ENCODE results near the gene SLC25A21.
"Not testable (repeated sequence)": the region's sequence is repeated elsewhere in the genome, so short reads cannot be mapped to it uniquely, and the experiment has no call there.

SLC25A21 gene

DNA sequence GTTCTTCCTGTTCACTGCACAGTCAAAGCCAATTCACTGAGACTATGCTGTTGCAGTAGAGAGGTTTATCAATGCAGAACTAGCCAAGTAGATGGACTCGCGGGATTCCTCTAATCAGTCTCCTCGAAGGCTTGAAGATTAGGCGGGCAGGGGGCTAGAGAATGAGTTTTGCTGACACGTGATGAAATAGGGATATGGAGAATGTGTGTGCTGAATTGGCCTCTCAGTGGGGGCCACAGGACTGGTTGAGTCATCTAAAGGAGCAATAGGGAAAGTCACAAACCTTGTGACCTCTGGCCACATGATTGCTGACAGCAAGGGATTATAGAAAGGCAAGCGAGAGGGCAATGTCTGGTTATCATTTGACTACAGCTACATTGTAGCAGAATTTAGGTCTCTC is 38.0 kb upstream of the SLC25A21 start:
- Histone ChIP-seq H3K27ac (ENCODE audit: low read depth, low read length) (no peak overlapping the region), H3K4me2 (ENCODE audit: low read length) (no peak overlapping the region)

GRCh38 chr14:37209617-37210016 is 37.2 kb upstream of the SLC25A21 start:
- H2AFZ ChIP-seq (ENCODE audit: insufficient read depth, low read length, poor library complexity); H2AK5ac ChIP-seq (ENCODE audit: low read length); H3K14ac ChIP-seq (ENCODE audit: low read length); H4K8ac ChIP-seq (ENCODE audit: low read depth, low read length); H3K79me2 ChIP-seq (ENCODE audit: control insufficient read depth, insufficient read depth, low read length, poor library complexity); H2BK120ac ChIP-seq (ENCODE audit: insufficient read depth, low read length, poor library complexity); DNase-seq; H4K12ac ChIP-seq (ENCODE audit: low read depth, low read length); H3K4ac ChIP-seq (ENCODE audit: low read depth, low read length); H3K36me3 ChIP-seq (ENCODE audit: control insufficient read depth in 1 of 2, insufficient read depth in 2 of 2, low read length in 2 of 2); H2BK12ac ChIP-seq (ENCODE audit: low read length); H3K27me3 ChIP-seq (ENCODE audit: insufficient read depth, low read length); H3K18ac ChIP-seq (ENCODE audit: low read length); H4K91ac ChIP-seq (ENCODE audit: low read depth, low read length); H3K4me3 ChIP-seq (ENCODE audit: low read depth, low read length); H3K4me1 ChIP-seq (ENCODE audit: control insufficient read depth in 1 of 2, insufficient read depth in 2 of 2, low read length in 2 of 2); H3K9me3 ChIP-seq (ENCODE audit: insufficient read depth, low read depth, low read length); H3K9ac ChIP-seq (ENCODE audit: low read length); H2BK5ac ChIP-seq (ENCODE audit: low read depth, low read length, poor library complexity); H3K4me2 ChIP-seq (ENCODE audit: low read length); H3K27ac ChIP-seq (ENCODE audit: low read depth, low read length); H3K79me1 ChIP-seq (ENCODE audit: low read length); H3K23ac ChIP-seq (ENCODE audit: low read length): not testable (repeated sequence)
- WGBS (ENCODE audit: extremely low coverage, insufficient coverage, insufficient read length) = no CpG with 5 or more reads among the region's 2 CpGs

More for the DNA sequence above, 38.0 kb upstream of the SLC25A21 start:
- no peak for DNase-seq
- no peak overlapping the region for H2AFZ ChIP-seq (ENCODE audit: insufficient read depth, low read length, poor library complexity)
- no peak overlapping the region for H4K91ac ChIP-seq (ENCODE audit: low read depth, low read length)
- H2BK5ac ChIP-seq (ENCODE audit: low read depth, low read length, poor library complexity) = no peak overlapping the region
- WGBS (ENCODE audit: extremely low coverage, insufficient coverage, insufficient read length) = no CpG with 5 or more reads among the region's 6 CpGs
- H3K36me3 ChIP-seq (ENCODE audit: control insufficient read depth in 1 of 2, insufficient read depth in 2 of 2, low read length in 2 of 2) = peaks cover 0 to 4% of the 10 kb centered on the region in 2 experiments
- H2BK120ac ChIP-seq (ENCODE audit: insufficient read depth, low read length, poor library complexity) = no peak overlapping the region
- H3K79me2 ChIP-seq (ENCODE audit: control insufficient read depth, insufficient read depth, low read length, poor library complexity) = no peaks in the 10 kb centered on the region
- H4K12ac ChIP-seq (ENCODE audit: low read depth, low read length) = no peak overlapping the region
- H3K23ac ChIP-seq (ENCODE audit: low read length) = no peak overlapping the region
- no peak overlapping the region for H4K8ac ChIP-seq (ENCODE audit: low read depth, low read length)
- peaks cover 6% of the 10 kb centered on the region for H3K9me3 ChIP-seq (ENCODE audit: insufficient read depth, low read depth, low read length)
- no peaks in the 10 kb centered on the region for H3K27me3 ChIP-seq (ENCODE audit: insufficient read depth, low read length)
- H3K79me1 ChIP-seq (ENCODE audit: low read length) = no peaks in the 10 kb centered on the region
- no peak overlapping the region for H3K14ac ChIP-seq (ENCODE audit: low read length)
- no peaks in the 10 kb centered on the region for H3K4me1 ChIP-seq (ENCODE audit: control insufficient read depth in 1 of 2, insufficient read depth in 2 of 2, low read length in 2 of 2)
- no peak overlapping the region for H2AK5ac ChIP-seq (ENCODE audit: low read length)
- H3K9ac ChIP-seq (ENCODE audit: low read length) = no peak overlapping the region
- H3K4me3 ChIP-seq (ENCODE audit: low read depth, low read length) = no peak overlapping the region
- no peak overlapping the region for H2BK12ac ChIP-seq (ENCODE audit: low read length)
- no peak overlapping the region for H3K18ac ChIP-seq (ENCODE audit: low read length)
- no peak overlapping the region for H3K4ac ChIP-seq (ENCODE audit: low read depth, low read length)

DNA sequence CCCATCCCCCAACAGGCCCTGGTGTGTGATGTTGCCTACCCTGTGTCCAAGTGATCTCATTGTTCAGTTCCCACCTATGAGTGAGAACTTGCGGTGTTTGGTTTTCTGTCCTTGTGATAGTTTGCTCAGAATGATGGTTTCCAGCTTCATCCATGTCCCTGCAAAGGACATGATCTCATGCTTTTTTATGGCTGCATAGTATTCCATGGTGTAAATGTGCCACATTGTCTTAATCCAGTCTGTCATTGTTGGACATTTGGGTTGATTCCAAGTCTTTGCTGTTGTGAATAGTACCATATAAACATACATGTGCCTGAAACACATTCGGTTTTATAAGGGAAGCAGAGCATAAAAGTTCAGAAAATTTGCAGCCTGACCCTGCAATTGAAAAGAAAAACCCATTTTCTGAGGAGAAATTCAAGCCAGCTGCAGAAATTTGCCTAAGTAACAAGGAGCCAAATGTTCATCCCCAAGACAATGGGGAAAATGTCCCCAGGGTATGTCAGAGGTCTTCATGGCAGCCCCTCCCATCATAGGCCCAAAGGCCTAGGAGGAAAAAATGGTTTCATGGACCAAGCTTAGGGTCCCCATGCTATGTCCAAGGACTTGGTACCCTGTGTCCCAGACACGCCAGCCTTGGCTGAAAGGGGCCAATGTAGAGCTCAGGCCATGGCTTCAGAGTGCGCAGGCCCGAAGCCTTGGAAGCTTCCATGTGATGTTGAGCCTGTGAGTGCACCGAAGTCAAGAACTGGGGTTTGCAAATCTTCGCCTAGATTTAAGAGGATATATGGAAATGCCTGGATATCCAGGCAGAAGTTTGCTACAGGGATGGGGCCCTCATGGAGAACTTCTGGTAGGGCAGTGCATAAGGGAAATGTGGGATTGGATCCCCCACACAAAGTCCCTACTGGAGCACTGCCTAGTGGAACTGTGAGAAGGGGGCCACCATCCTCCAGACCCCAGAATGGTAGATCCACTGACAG is 33.5 kb upstream of the SLC25A21 start:
- no CpG with 5 or more reads among the region's 7 CpGs for WGBS (ENCODE audit: extremely low coverage, insufficient coverage, insufficient read length)
- not testable (repeated sequence) for H3K4me2 ChIP-seq (ENCODE audit: low read length); H3K14ac ChIP-seq (ENCODE audit: low read length); DNase-seq; H3K23ac ChIP-seq (ENCODE audit: low read length); H3K36me3 ChIP-seq (ENCODE audit: control insufficient read depth in 1 of 2, insufficient read depth in 2 of 2, low read length in 2 of 2); H3K4me3 ChIP-seq (ENCODE audit: low read depth, low read length); H3K79me1 ChIP-seq (ENCODE audit: low read length); H3K27me3 ChIP-seq (ENCODE audit: insufficient read depth, low read length); H3K9me3 ChIP-seq (ENCODE audit: insufficient read depth, low read depth, low read length); H2AFZ ChIP-seq (ENCODE audit: insufficient read depth, low read length, poor library complexity); H4K8ac ChIP-seq (ENCODE audit: low read depth, low read length); H2BK12ac ChIP-seq (ENCODE audit: low read length); H3K79me2 ChIP-seq (ENCODE audit: control insufficient read depth, insufficient read depth, low read length, poor library complexity); H3K4me1 ChIP-seq (ENCODE audit: control insufficient read depth in 1 of 2, insufficient read depth in 2 of 2, low read length in 2 of 2); H2BK120ac ChIP-seq (ENCODE audit: insufficient read depth, low read length, poor library complexity); H3K9ac ChIP-seq (ENCODE audit: low read length); H2AK5ac ChIP-seq (ENCODE audit: low read length); H3K27ac ChIP-seq (ENCODE audit: low read depth, low read length); H3K18ac ChIP-seq (ENCODE audit: low read length); H3K4ac ChIP-seq (ENCODE audit: low read depth, low read length); H4K12ac ChIP-seq (ENCODE audit: low read depth, low read length); H4K91ac ChIP-seq (ENCODE audit: low read depth, low read length); H2BK5ac ChIP-seq (ENCODE audit: low read depth, low read length, poor library complexity)

GRCh38 chr14:37203423-37203822 is 31.0 kb upstream of the SLC25A21 start:
- Histone ChIP-seq H3K14ac (ENCODE audit: low read length) (no peak overlapping the region), H3K9me3 (ENCODE audit: insufficient read depth, low read depth, low read length) (peaks cover 6% of the 10 kb centered on the region), H2BK5ac (ENCODE audit: low read depth, low read length, poor library complexity) (no peak overlapping the region), H3K27me3 (ENCODE audit: insufficient read depth, low read length) (no peaks in the 10 kb centered on the region), H2AFZ (ENCODE audit: insufficient read depth, low read length, poor library complexity) (no peak overlapping the region), H2AK5ac (ENCODE audit: low read length) (no peak overlapping the region), H3K36me3 (ENCODE audit: control insufficient read depth in 1 of 2, insufficient read depth in 2 of 2, low read length in 2 of 2) (peaks cover 0 to 4% of the 10 kb centered on the region in 2 experiments), H3K4me2 (ENCODE audit: low read length) (no peak overlapping the region), H3K4ac (ENCODE audit: low read depth, low read length) (no peak overlapping the region), H2BK120ac (ENCODE audit: insufficient read depth, low read length, poor library complexity) (no peak overlapping the region), H3K79me2 (ENCODE audit: control insufficient read depth, insufficient read depth, low read length, poor library complexity) (no peaks in the 10 kb centered on the region), H3K9ac (ENCODE audit: low read length) (no peak overlapping the region), H3K4me3 (ENCODE audit: low read depth, low read length) (no peak overlapping the region), H3K79me1 (ENCODE audit: low read length) (no peaks in the 10 kb centered on the region), H3K23ac (ENCODE audit: low read length) (no peak overlapping the region), H4K12ac (ENCODE audit: low read depth, low read length) (no peak overlapping the region), H4K91ac (ENCODE audit: low read depth, low read length) (no peak overlapping the region), H2BK12ac (ENCODE audit: low read length) (no peak overlapping the region), H4K8ac (ENCODE audit: low read depth, low read length) (no peak overlapping the region), H3K27ac (ENCODE audit: low read depth, low read length) (no peak overlapping the region), H3K4me1 (ENCODE audit: control insufficient read depth in 1 of 2, insufficient read depth in 2 of 2, low read length in 2 of 2) (no peaks in the 10 kb centered on the region), H3K18ac (ENCODE audit: low read length) (no peak overlapping the region)
- WGBS (ENCODE audit: extremely low coverage, insufficient coverage, insufficient read length) = no CpG with 5 or more reads among the region's 1 CpG
- DNase-seq = no peak
